Common myeloid progenitor, CD34-positive (primary cell): ENCODE data around the gene ZNF536.
"Not testable (repeated sequence)": the region's sequence is repeated elsewhere in the genome, so short reads cannot be mapped to it uniquely, and the experiment has no call there.

ENCODE experiments used
- CTCF ChIA-PET: fragments of 350-600 bp; sonication (Branson Sonifier 250); formaldehyde crosslinking; loops from one replicate; lab custom pipeline; 2021; ENCODE audit warnings: antibody characterized with exemption; lab: Charles Lee
- POLR2A ChIA-PET: fragments of 350-600 bp; sonication (Branson Sonifier 250); formaldehyde crosslinking; loops from one replicate; lab custom pipeline; 2021; ENCODE audit warnings: antibody characterized with exemption; lab: Charles Lee
- DNase-seq, 3 donors: peaks; one replicate each; pipeline versions ENCODE4 v3.0.0 to v3.0.0-alpha.2; 2013
- H3K27ac ChIP-seq, 2 experiments: 1 replicate in 1 of 2; 2 replicates in 1 of 2; pipeline ENCODE4 v1.7.0; 2013; ENCODE audit warnings: inconsistent platforms in 2 of 2, low read length in 2 of 2, mild to moderate bottlenecking in 2 of 2, low read depth in 1 of 2, moderate library complexity in 1 of 2; ENCODE audit not compliant: severe bottlenecking in 2 of 2, insufficient read depth in 1 of 2, poor library complexity in 1 of 2
- H3K27me3 ChIP-seq, 5 experiments: replicated peaks in 2 of 5; 1 replicate in 3 of 5; 2 replicates in 2 of 5; pipeline versions ENCODE4 v1.6.1 to v1.7.0; 2013; ENCODE audit warnings: low read length in 4 of 5, mild to moderate bottlenecking in 2 of 5, moderate library complexity in 2 of 5, inconsistent platforms in 1 of 5; ENCODE audit not compliant: insufficient read depth in 5 of 5, control insufficient read depth in 4 of 5
- H3K36me3 ChIP-seq, 4 experiments: 1 replicate in 2 of 4; 2 replicates in 2 of 4; pipeline versions ENCODE4 v1.6.1 to v1.7.0; 2013; ENCODE audit warnings: low read length in 3 of 4, control low read depth in 1 of 4, mild to moderate bottlenecking in 1 of 4; ENCODE audit not compliant: control insufficient read depth in 4 of 4, insufficient read depth in 4 of 4
- H3K4me1 ChIP-seq, 4 experiments: 1 replicate in 3 of 4; 2 replicates in 1 of 4; pipeline versions ENCODE4 v1.6.1 to v1.7.1; 2013; ENCODE audit warnings: low read length in 3 of 4, mild to moderate bottlenecking in 3 of 4, control low read depth in 1 of 4, inconsistent platforms in 1 of 4, moderate library complexity in 1 of 4; ENCODE audit not compliant: control insufficient read depth in 4 of 4, insufficient read depth in 4 of 4; ENCODE audit errors: control extremely low read depth in 1 of 4
- H3K4me3 ChIP-seq, 7 experiments: 1 replicate in 4 of 7; 2 replicates in 3 of 7; pipeline versions ENCODE4 v1.5.1 to v1.7.0; 2013; ENCODE audit warnings: mild to moderate bottlenecking in 7 of 7, low read length in 6 of 7, moderate library complexity in 6 of 7, inconsistent platforms in 2 of 7, low read depth in 2 of 7, control low read depth in 1 of 7; ENCODE audit not compliant: insufficient read depth in 4 of 7, control insufficient read depth in 1 of 7; ENCODE audit errors: extremely low read depth in 1 of 7
- H3K9me3 ChIP-seq, 5 experiments: 1 replicate in 4 of 5; 2 replicates in 1 of 5; pipeline versions ENCODE4 v1.6.1 to v1.7.1; 2013; ENCODE audit warnings: low read length in 4 of 5, mild to moderate bottlenecking in 2 of 5, inconsistent platforms in 1 of 5, low read depth in 1 of 5, moderate library complexity in 1 of 5; ENCODE audit not compliant: control insufficient read depth in 4 of 5, insufficient read depth in 2 of 5; ENCODE audit errors: control extremely low read depth in 1 of 5
- WGBS: methylation state at CpG from one replicate; pipeline ENCODE4 v1.1.5; 2013; ENCODE audit not compliant: insufficient coverage; 5-methylcytosine and 5-hydroxymethylcytosine counted together

Gene ZNF536

DNA sequence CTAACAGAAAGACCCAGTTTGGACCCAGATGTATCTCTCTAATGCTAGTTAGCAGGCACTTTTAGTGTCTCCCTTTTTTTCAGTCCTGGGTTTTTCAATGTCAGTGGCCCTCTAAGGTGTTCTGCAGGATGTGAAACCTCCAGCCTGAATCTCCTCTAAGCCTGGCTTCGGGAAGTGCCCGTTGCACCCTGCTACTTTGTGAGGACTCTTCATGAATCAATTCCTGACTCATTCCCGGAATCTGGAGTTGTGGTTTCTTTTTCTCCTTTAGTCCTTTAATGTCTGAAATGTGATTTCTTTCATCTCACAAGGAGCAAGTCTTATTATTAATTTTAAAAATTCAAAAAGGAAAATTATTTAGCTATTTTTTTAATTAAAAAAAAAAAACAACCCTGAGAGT is 116.0 kb downstream of the ZNF536 start:
- H3K4me1 ChIP-seq, result no peaks in the 10 kb centered on the region
- ChIA-PET CTCF (no interaction called here), POLR2A (no interaction called here)
- no peaks in the 10 kb centered on the region for H3K9me3 ChIP-seq
- DNase-seq, result no peak
- H3K27ac ChIP-seq, result no peak overlapping the region
- no peaks in the 10 kb centered on the region for H3K36me3 ChIP-seq
- WGBS, result no CpG with 5 or more reads among the region's 3 CpGs
- H3K27me3 ChIP-seq, result peaks cover 0 to 40% (median 10%) of the 10 kb centered on the region in 5 experiments
- H3K4me3 ChIP-seq, result no peak overlapping the region

DNA sequence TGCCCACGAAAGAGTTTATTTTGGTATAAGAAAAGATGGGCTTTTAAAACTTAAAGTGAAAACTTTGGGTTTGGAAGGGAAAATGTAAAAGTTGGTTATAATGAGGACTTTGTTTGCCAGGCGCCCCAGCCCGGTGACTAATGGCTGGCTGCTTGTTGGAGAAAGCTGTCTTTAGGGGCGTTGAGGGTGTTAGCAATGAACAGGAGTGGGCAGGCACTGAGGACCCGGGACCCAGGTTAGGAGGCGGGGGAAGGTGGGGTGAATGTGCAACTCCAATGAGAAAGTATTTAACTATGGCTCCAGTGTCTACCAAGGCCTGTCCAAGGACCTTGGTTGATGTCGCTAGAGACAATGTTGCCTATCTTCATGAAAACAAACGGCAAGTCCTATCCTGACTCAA is 118.6 kb downstream of the ZNF536 start:
- H3K27me3 ChIP-seq, result peaks cover 0 to 45% (median 17%) of the 10 kb centered on the region in 5 experiments
- ChIA-PET POLR2A (no interaction called here), CTCF (no interaction called here)
- no peak overlapping the region for H3K4me3 ChIP-seq
- H3K9me3 ChIP-seq, result no peaks in the 10 kb centered on the region
- H3K27ac ChIP-seq, result no peak overlapping the region
- WGBS, result 100% methylated on average over 5 of the region's 8 CpGs
- H3K4me1 ChIP-seq, result no peaks in the 10 kb centered on the region
- H3K36me3 ChIP-seq, result no peaks in the 10 kb centered on the region
- DNase-seq, result no peak

- peaks cover 0 to 56% (median 20%) of the 10 kb centered on the region in 5 experiments for H3K27me3 ChIP-seq
- no peak for DNase-seq
- H3K9me3 ChIP-seq, result no peaks in the 10 kb centered on the region
- WGBS, result 43% methylated on average over 4 of the region's 11 CpGs
- POLR2A ChIA-PET, result no interaction called here
- no peaks in the 10 kb centered on the region for H3K36me3 ChIP-seq
- no peak overlapping the region for H3K27ac ChIP-seq
- CTCF ChIA-PET, result no interaction called here
- no peak overlapping the region for H3K4me3 ChIP-seq
- no peaks in the 10 kb centered on the region for H3K4me1 ChIP-seq
Measured at GRCh38 chr19:30492586-30493270, 120.5 kb downstream of the ZNF536 start.

- H3K4me3 ChIP-seq, result no peak overlapping the region
- WGBS, result 80% methylated on average over 6 of the region's 8 CpGs
- H3K9me3 ChIP-seq, result no peaks in the 10 kb centered on the region
- peaks cover 0 to 54% (median 21%) of the 10 kb centered on the region in 5 experiments for H3K27me3 ChIP-seq
- ChIA-PET CTCF (no interaction called here), POLR2A (no interaction called here)
- H3K27ac ChIP-seq, result no peak overlapping the region
- no peak for DNase-seq
- H3K4me1 ChIP-seq, result no peaks in the 10 kb centered on the region
- no peaks in the 10 kb centered on the region for H3K36me3 ChIP-seq
Measured at GRCh38 chr19:30497034-30497433, 124.8 kb downstream of the ZNF536 start.

- H3K4me1 ChIP-seq, H3K36me3 ChIP-seq, POLR2A ChIA-PET, H3K9me3 ChIP-seq, CTCF ChIA-PET, DNase-seq, H3K4me3 ChIP-seq, H3K27ac ChIP-seq: not testable (repeated sequence)
- peaks cover 0 to 46% (median 15%) of the 10 kb centered on the region in 5 experiments for H3K27me3 ChIP-seq
- no CpG with 5 or more reads among the region's 3 CpGs for WGBS
Measured at GRCh38 chr19:30498085-30498484, 125.9 kb downstream of the ZNF536 start.

DNA sequence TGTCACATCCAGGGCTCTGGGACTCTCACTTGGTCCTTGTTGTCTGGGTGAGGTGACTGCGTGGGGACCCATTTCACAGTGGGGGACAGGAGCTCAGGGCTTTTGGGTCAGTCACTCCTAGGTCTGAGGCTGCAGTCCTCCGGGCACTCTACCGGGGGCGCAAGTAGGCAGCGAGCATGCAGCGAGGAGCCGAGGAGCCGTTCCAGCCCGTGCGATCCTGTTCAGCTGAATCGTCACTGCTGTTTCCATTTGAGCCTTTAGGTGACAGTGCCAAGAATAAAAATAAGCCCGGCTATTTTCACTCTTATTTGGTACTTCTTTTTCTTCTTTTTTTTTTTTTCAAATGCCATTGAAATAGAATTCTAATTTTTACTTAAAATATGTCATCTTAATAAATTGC is 126.5 kb downstream of the ZNF536 start:
- Histone ChIP-seq H3K27ac (no peak overlapping the region), H3K27me3 (peaks cover 0 to 44% (median 14%) of the 10 kb centered on the region in 5 experiments), H3K4me3 (no peak overlapping the region), H3K9me3 (no peaks in the 10 kb centered on the region), H3K4me1 (no peaks in the 10 kb centered on the region), H3K36me3 (no peaks in the 10 kb centered on the region)
- ChIA-PET CTCF (no interaction called here), POLR2A (interaction anchor here (0.5 kb wide), 1 partner anchor 425 kb away, joined by 3 read pairs; no protein-coding TSS in a partner anchor)
- no peak for DNase-seq
- WGBS, result 32% methylated on average over 9 of the region's 12 CpGs

DNA sequence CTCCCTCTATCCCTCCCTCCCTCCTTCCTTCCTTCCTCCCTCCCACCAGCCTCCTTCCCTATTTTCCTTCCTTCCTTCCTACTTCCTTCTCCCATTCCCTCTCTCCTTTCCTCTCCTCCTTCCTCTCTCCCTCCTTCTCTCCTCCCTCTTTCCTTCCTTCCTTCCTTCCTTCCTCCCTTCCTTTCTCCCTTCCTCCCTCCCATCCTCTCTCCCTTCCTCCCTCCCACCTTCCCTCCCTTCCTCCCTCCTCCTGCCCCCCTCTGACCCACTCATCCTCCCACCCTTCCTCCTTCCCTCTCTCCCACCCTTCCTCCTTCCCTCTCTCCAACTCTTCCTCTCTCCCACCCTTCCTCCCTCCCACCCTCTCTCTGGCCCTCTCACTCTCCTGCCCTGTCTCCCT is 132.1 kb downstream of the ZNF536 start:
- Histone ChIP-seq H3K4me3 (no peak overlapping the region), H3K4me1 (no peaks in the 10 kb centered on the region), H3K9me3 (no peaks in the 10 kb centered on the region), H3K27me3 (peaks cover 0 to 21% (median 5%) of the 10 kb centered on the region in 5 experiments), H3K36me3 (no peaks in the 10 kb centered on the region), H3K27ac (no peak overlapping the region)
- POLR2A ChIA-PET, result no interaction called here
- no peak for DNase-seq
- CTCF ChIA-PET, result no interaction called here
